GM18498 (cell line): ENCODE measurements around the gene NHLRC4.

Experiments used
- ATAC-seq: cut with Tn5 transposase; IDR thresholded peaks from one replicate; pipeline ENCODE4 v1.9.1; 2021; ENCODE audit warnings: mild to moderate bottlenecking, moderate library complexity; ENCODE audit not compliant: unreplicated experiment

Gene NHLRC4

DNA sequence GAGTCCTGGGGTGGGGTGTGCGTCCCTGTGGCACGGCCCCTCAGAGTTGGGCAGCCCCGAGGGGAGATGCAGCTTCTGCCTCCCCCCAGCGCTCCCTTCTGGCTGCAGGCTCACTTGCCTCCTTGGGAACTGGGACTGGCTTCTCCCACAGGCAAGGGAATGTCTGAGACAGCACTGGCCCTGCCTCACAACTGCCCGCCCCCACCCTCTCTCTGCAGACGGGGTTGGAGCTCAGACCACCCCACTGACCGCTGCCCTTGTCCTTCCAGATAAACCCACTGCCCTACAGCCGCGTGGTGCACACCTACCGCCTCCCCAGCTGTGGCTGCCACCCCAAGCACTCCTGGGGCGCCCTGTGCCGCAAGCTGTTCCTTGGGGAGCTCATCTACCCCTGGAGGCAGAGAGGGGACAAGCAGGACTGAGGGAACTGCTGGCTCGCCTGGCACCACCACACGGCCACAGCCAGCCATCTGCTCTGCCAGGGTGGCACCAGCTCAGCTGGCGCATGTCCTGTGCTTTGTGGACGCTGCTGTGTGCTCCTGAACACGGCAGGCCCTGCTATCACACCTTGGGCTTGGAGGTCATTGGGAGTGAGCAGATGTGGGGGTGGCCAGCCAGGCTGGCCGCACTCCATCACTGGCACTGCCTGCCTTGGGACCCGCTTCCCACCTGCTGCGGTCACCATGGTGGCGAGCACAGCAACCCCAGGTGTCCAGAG lies 16.0 kb downstream of the NHLRC4 start:
- no peak for ATAC-seq

DNA sequence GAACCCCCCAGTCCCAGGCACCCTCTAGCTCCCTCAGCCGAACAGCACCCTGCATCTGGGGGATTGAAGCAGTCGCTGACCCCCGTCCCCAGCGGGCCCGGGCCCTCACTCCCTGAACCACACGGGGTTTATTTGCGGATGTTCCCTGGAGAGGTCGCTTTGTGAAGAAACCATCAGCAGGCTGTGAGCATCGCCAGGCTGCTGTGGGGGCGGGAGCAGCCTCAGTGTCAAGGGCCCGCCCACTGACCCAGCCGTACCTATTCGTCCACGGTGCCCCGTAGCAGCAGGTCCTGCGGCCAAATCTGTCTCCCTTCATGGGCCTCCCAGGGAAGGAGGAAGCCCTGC lies 16.6 kb downstream of the NHLRC4 start:
- ATAC-seq, result no peak

- no peak for ATAC-seq
These were observed 17.2 kb downstream of the NHLRC4 start for GRCh38 chr16:583815-584591.

DNA sequence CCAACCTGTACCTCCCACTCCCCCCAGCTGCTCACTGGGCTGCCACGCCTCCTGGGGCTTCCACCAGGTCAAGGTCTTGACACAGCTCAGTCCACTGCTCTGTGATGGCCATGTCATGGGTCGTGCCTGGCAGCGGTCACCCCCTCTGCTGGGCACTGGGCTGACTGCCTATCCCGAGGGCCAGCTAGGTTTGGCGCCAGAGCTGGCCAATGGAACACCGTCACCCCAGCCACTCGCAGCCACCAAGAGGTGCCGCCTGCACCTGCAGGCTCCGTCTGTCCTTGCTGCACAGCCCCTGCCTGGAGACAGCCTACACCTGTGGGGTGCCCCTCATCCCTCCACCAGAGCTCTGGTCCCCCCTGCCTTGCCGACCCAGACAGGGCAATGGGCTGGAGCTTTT lies 18.5 kb downstream of the NHLRC4 start:
- ATAC-seq, result no peak

GRCh38 chr16:586047-586644 lies 19.3 kb downstream of the NHLRC4 start:
- ATAC-seq, result no peak

GRCh38 chr16:586645-587590 lies 20.1 kb downstream of the NHLRC4 start:
- no peak for ATAC-seq

DNA sequence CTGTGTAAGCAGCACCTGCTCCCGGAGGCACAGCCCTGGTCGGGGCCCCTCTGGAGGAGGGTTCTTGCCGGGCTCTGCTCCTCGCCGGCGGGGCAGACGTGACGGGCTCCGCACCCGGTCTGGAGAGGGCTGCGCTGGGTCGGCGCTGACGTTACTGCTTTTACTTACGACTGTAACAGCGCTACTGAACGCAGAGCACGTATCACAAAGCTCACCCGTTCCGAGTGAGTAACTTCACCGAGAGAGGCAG lies 21.8 kb downstream of the NHLRC4 start:
- peak; percentile 11 for ATAC-seq

GRCh38 chr16:588889-589657 lies 22.3 kb downstream of the NHLRC4 start:
- ATAC-seq, result peak; percentile 77

DNA sequence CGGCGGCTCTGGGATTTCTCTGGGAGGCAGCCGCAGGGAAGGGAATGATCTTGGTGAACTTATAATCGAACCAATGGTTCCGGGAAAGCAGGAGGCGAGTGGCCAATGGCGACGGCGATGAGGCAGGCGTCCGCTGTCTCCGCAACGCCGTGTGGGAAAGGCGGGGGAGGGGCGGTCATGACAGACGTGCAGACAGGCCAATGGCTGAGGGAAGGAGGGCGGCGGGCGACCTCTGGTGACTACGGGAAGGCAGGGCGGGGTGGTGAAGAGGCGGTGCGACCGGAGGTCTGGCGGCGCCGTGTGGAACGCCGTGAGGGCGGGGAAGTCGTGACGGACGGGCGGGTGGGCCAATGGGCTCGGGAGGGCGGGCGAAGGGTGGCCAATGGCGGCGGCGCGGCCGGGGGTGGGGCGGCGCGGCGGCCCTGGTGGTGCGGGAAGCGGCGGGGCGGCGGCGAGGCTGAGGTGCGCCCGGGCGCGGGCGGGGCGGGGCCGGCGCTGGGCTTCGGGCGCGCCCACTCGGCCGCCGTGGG lies 22.9 kb downstream of the NHLRC4 start, which contains the start of gene RAB40C:
TSS of gene RAB40C (plus strand) at position 409 of the 530 bp plus-strand sequence. CDS start 226 bp downstream, outside the sequence.
- peak; percentile 74 for ATAC-seq

DNA sequence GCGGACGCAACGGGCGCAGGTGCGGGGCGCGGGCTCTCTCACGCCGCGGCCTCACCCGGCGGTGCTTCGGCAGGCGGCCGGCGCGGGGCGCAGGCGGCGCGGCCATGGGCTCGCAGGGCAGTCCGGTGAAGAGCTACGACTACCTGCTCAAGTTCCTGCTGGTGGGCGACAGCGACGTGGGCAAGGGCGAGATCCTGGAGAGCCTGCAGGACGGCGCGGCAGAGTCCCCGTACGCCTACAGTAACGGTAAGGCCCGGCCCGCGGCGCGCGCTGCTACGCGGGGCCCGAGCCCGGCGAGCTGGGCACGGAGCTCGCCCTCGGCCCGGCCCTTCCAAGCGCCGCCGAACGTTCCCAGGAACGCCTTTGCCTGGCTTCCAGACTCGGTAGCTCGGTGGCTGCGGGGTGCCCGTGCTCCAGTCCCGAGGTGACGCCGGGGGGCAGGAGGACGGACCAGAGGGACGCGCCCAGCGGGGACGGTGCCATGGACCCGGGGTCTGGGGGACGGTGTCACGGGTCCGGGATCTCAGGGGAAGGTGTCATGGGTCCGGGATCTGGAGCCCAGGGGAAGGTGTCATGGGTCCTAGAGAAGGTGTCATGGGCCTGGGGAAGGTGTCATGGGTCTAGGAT lies 23.5 kb downstream of the NHLRC4 start:
- peak; percentile 1 for ATAC-seq

- no peak for ATAC-seq
These were observed 24.0 kb downstream of the NHLRC4 start for GRCh38 chr16:590815-591200.

GRCh38 chr16:591231-591630 lies 24.4 kb downstream of the NHLRC4 start:
- ATAC-seq, result no peak

GRCh38 chr16:591892-592517 lies 25.2 kb downstream of the NHLRC4 start:
- no peak for ATAC-seq

DNA sequence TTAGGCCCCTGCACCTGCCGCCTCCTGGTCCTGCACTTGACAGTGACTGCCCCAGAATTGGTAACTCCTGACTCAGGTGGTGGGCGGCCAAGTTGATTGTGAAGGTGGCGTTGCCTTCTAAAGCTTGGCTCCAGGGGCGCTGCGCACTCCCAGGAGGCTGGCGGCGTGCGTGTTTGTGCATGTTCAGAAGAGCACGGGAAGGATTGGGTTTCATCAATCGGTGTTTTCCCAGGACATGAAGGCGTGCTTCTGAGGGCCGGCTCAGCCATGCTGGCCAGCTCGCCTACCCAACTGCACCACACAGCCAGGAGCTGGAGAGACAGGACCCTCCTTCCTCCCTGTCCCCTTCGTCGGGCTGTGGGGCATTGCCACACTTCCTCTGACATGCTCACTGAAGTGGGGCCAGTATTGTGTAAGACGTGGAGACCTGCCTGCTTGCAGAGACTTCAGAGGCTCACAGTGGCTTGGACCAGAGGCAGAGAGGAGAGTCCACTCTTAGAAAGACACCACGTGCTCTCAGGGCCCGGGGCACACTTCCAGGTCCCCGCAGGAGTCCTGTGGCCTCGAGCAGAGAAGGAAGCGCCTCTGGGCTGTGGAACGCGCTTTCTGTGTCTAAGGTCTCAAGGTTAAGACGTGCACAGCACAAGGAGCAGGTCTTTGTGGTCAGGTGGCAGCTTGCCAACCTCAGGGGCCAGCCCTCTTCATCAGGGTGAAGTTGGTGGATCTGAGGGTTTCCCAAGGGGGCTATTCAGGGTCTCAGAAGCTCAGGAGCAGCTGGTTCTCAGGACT lies 25.9 kb downstream of the NHLRC4 start:
- no peak for ATAC-seq

GRCh38 chr16:593406-593805 lies 26.6 kb downstream of the NHLRC4 start:
- no peak for ATAC-seq

- ATAC-seq, result no peak
These were observed 27.0 kb downstream of the NHLRC4 start for GRCh38 chr16:593807-594206.

DNA sequence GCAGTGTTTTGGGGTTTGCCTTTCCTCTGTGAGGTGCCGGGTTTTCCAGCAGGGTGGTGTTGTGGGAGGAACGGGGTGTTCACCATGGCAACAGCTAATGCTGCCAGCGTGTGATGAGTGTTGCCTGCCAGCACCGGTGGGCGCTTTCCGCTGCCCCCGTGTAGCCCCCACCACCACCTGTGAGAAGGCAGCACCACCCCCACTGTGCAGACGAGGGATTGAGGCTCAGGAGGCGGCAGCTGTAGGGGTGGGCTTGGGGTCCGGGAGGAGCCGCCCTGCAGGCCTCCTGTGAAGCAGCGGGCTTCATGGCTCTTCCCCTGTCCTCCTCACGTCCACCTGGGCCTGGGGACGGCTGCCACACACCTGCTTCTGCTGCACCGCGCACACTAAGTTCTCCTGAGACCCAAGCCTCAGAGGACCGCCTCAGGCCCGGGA lies 28.3 kb downstream of the NHLRC4 start:
- ATAC-seq, result no peak

DNA sequence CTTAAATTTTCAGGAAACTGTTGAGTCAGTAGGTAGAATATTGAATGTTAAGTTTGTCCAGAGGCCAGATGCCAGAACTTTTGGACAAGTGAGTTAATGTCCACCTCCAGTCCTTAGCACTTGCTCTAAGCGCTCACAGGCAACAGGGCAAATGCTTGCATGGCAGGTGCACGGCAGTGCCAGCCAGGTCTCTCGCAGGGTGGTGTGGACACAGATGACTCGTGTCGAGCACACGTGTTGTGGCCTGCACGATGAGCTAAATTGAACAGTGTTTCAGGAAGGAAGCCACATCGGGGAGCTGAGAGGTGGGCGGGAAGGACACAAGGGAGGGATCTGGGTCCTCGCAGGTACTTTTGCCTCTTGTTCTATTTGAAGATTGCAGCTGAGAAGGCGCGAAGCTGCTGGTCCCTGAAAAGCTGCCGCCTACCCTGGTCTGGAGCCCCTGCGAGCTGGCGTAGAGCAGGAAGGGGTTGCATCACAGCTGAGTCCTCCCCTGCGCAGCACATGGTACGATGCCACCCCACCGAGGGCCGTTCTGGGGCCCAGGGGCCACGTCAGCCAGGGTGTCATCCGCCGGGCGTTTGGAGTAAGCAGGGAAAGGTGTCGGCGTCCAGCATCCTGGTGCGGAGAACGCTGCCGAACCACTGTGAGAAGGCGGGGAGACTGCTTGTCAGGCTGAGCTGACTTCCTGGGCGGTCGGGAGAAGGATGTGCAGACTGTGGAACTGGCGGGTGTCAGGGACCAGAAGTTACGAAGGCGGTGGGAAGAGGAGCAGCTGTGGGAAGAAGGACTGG lies 29.3 kb downstream of the NHLRC4 start:
- ATAC-seq, result no peak
